HepG2 (cell line): Measurements from ENCODE around the gene ANTXR1. TPM values are rescaled to one million over a fixed set of nuclear protein-coding genes. Genes with fewer than 3 reads are reported as not detected.
A peak's percentile ranks its signal among the peaks of the same experiment; 100 is the strongest.

Source experiments
- ATAC-seq: fragments of 200-7000 bp; cut with Tn5 transposase; 3 replicates; pipeline ENCODE4 v1.9.1; 2020; ENCODE audit warnings: mild to moderate bottlenecking, moderate library complexity
- Bru-seq: library from RNA; stranded (reverse); fragments of 400-500 nt; gene quantifications from one replicate; lab custom pipeline; 2021; lab: Mats Ljungman, UMichigan
- BruChase-seq, 2 experiments: library from RNA; stranded (reverse); fragments of 400-500 nt; gene quantifications; one replicate each; lab custom pipeline; 2021; lab: Mats Ljungman, UMichigan
- BruUV-seq: library from RNA; stranded (reverse); fragments of 400-500 nt; replicated peaks from 2 replicates; lab custom pipeline; 2021; lab: Mats Ljungman, UMichigan
- CTCF ChIA-PET: fragments of 300-600 bp; formaldehyde crosslinking; extraction: SDS; loops from one replicate; lab custom pipeline; 2021; ENCODE audit warnings: low total read pairs, inconsistent platforms, low intra/inter-chr PET ratio; lab: Yijun Ruan, JAX
- POLR2A ChIA-PET: fragments of 350-600 bp; sonication (Branson Sonifier 250); formaldehyde crosslinking; loops from one replicate; lab custom pipeline; 2020; ENCODE audit warnings: antibody characterized with exemption, inconsistent platforms; lab: Yijun Ruan, JAX
- DNase-seq: peaks from one replicate; pipeline ENCODE4 v3.0.0-alpha.2; 2015; ENCODE audit warnings: low spot score
- FAIRE-seq: peaks from 3 replicates; lab custom pipeline; 2011; peaks lifted over from hg19 to GRCh38; lab: Jason Lieb, UNC
- H2AFZ ChIP-seq: one replicate; pipeline ENCODE4 v1.6.1; 2011; ENCODE audit warnings: low read length, inconsistent platforms
- H3K27ac ChIP-seq: fragments of 300-600 bp; 3 replicates; pipeline ENCODE4 v1.8.0; 2011; ENCODE audit warnings: mixed run types, mild to moderate bottlenecking, mixed read lengths, low read length, inconsistent platforms; ENCODE audit not compliant: insufficient read depth; ENCODE audit errors: extremely low read length
- H3K27me3 ChIP-seq, 2 experiments: fragments of 200-600 bp in 1 of 2; 2 replicates in 1 of 2; 3 replicates in 1 of 2; pipeline versions ENCODE4 v1.6.0 to v1.8.0; 2011; ENCODE audit warnings: low read length in 2 of 2, mild to moderate bottlenecking in 2 of 2, moderate library complexity in 2 of 2, inconsistent platforms in 1 of 2; ENCODE audit not compliant: insufficient read depth in 2 of 2, control insufficient read depth in 1 of 2
- H3K36me3 ChIP-seq, 2 experiments: fragments of 200-600 bp in 1 of 2; replicated peaks in 1 of 2; 2 replicates in 1 of 2; 3 replicates in 1 of 2; pipeline versions ENCODE4 v1.5.1 to v1.8.0; 2011; ENCODE audit warnings: low read length in 2 of 2, inconsistent platforms in 1 of 2; ENCODE audit not compliant: insufficient read depth in 2 of 2, control insufficient read depth in 1 of 2
- H3K4me1 ChIP-seq: 2 replicates; pipeline ENCODE4 v1.5.1; 2012; ENCODE audit warnings: low read length, inconsistent platforms; ENCODE audit not compliant: insufficient read depth
- H3K4me2 ChIP-seq: 2 replicates; pipeline ENCODE4 v1.6.0; 2011; ENCODE audit warnings: low read depth, low read length, inconsistent platforms
- H3K4me3 ChIP-seq, 3 experiments: fragments of 200-600 bp in 1 of 3; sonication (generic), shearing (Covaris generic) in 1 of 3; replicated peaks in 1 of 3; 2 replicates each; pipeline ENCODE4 v1.5.1; 2011 to 2016; ENCODE audit warnings: low read length in 3 of 3, inconsistent platforms in 2 of 3, low read depth in 2 of 3, mild to moderate bottlenecking in 2 of 3, control low read depth in 1 of 3, mixed read lengths in 1 of 3; ENCODE audit not compliant: insufficient read depth in 1 of 3
- H3K79me2 ChIP-seq: one replicate; pipeline ENCODE4 v1.6.1; 2011; ENCODE audit warnings: low read length, inconsistent platforms; ENCODE audit not compliant: insufficient read depth
- H3K9ac ChIP-seq: 2 replicates; pipeline ENCODE4 v1.6.0; 2011; ENCODE audit warnings: mild to moderate bottlenecking, low read depth, low read length, inconsistent platforms; ENCODE audit not compliant: insufficient read depth
- H3K9me3 ChIP-seq: 2 replicates; pipeline ENCODE4 v1.5.1; 2012; ENCODE audit warnings: mild to moderate bottlenecking, low read length
- H4K20me1 ChIP-seq: 2 replicates; pipeline ENCODE4 v1.6.0; 2011; ENCODE audit warnings: inconsistent platforms, mild to moderate bottlenecking, low read length, moderate library complexity; ENCODE audit not compliant: insufficient read depth
- CBFB ChIP-seq: sonication (generic); formaldehyde crosslinking; IDR thresholded peaks from 2 replicates; pipeline ENCODE4 v1.4.0; 2020; ENCODE audit warnings: missing genetic modification reagents
- ELF1 ChIP-seq: sonication (generic); formaldehyde crosslinking; IDR thresholded peaks from 2 replicates; pipeline ENCODE4 v1.4.0; 2020; ENCODE audit warnings: missing genetic modification reagents
- GPN1 ChIP-seq: sonication (generic); formaldehyde crosslinking; IDR thresholded peaks from 2 replicates; pipeline ENCODE4 v1.5.1; 2020; ENCODE audit warnings: missing genetic modification reagents, borderline replicate concordance
- KAT8 ChIP-seq: IDR thresholded peaks from 2 replicates; pipeline ENCODE4 v1.6.1; 2016; ENCODE audit warnings: missing genetic modification reagents, missing compliant biosample characterization
- KLF15 ChIP-seq: sonication (generic); formaldehyde crosslinking; IDR thresholded peaks from 2 replicates; pipeline ENCODE4 v1.8.1; 2023; ENCODE audit warnings: borderline replicate concordance, mild to moderate bottlenecking, inconsistent platforms, missing genetic modification reagents, mixed read lengths
- NFRKB ChIP-seq: fragments of 450-650 bp; IDR thresholded peaks from 2 replicates; pipeline ENCODE4 v1.6.1; 2017
- POGZ ChIP-seq: sonication (generic); formaldehyde crosslinking; IDR thresholded peaks from 2 replicates; pipeline ENCODE4 v1.4.0; 2020; ENCODE audit warnings: mild to moderate bottlenecking, missing genetic modification reagents
- XRCC5 ChIP-seq: fragments of 200-400 bp; formaldehyde crosslinking; optimal IDR thresholded peaks from 2 replicates; pipeline ENCODE3; 2017; ENCODE audit warnings: mild to moderate bottlenecking, low read length
- ZNF724P ChIP-seq: sonication (generic); formaldehyde crosslinking; IDR thresholded peaks from 2 replicates; pipeline ENCODE4 v1.8.0; 2022; ENCODE audit warnings: missing genetic modification reagents, borderline replicate concordance
- WGBS: methylation state at CpG from one replicate; pipeline ENCODE4 v1.1.6; 2017; ENCODE audit warnings: low lambda C conversion rate; 5-methylcytosine and 5-hydroxymethylcytosine counted together
- in situ Hi-C: cut with HindIII; loops from 2 replicates; pipeline ENCODE4 v1.10.0; 2017; ENCODE audit warnings: low pct_unique_long_range_greater_than_20kb; ENCODE audit not compliant: extremely low pct_ligation_motif_present
- intact Hi-C: fragments of 100-400 bp; cut with micrococcal nuclease; formaldehyde crosslinking; loops from one replicate; pipeline ENCODE4 v1.10.0; 2022; ENCODE audit not compliant: unreplicated experiment
- long read RNA-seq, 2 experiments: library from RNA in 1 of 2; library from polyadenylated mRNA in 1 of 2; stranded (forward) in 1 of 2; unstranded in 1 of 2; transcript quantifications; one replicate each; pipeline ENCODE4 v2.0.0, GENCODE V29; 2019 to 2022
- polyA minus RNA-seq, 3 experiments: library from RNA; depleted of rRNA, polyadenylated mRNA; stranded (reverse); fragments of >200 nt; gene quantifications; 2 replicates each; pipeline ENCODE4 v1.2.3, GENCODE V29; 2011; ENCODE audit warnings: low replicate concordance in 1 of 3
- polyA plus RNA-seq, 8 experiments: library from polyadenylated mRNA; depleted of rRNA in 3 of 8; stranded (reverse) in 7 of 8; unstranded in 1 of 8; fragments of >200 nt; fragmentation: Illumina TruSeq in 4 of 8; extraction: Trizol in 4 of 8; gene quantifications; 2 replicates each; pipeline versions ENCODE4 v1.2.1 to v1.2.3, GENCODE V29; 2011 to 2016; ENCODE audit warnings: low read depth in 4 of 8, missing spikeins in 1 of 8, mixed read lengths in 1 of 8; ENCODE audit not compliant: insufficient read depth in 1 of 8
- total RNA-seq, 5 experiments: library from RNA; depleted of rRNA; stranded (reverse); fragments of >200 nt; fragmentation: Illumina TruSeq; extraction: Trizol; gene quantifications; 2 replicates each; pipeline ENCODE4 v1.2.3, GENCODE V29; 2016; ENCODE audit warnings: low read depth in 1 of 5
- TF ChIP-seq, protein P1 (sequence below): sonication (generic); formaldehyde crosslinking; IDR thresholded peaks from 2 replicates; pipeline ENCODE4 v1.5.0; 2020; ENCODE audit warnings: mild to moderate bottlenecking, low read depth, missing genetic modification reagents, borderline replicate concordance
- TF ChIP-seq, protein P2 (sequence below): sonication (generic); formaldehyde crosslinking; IDR thresholded peaks from 2 replicates; pipeline ENCODE4 v1.5.1; 2020; ENCODE audit warnings: mild to moderate bottlenecking, missing genetic modification reagents, borderline replicate concordance

ANTXR1 gene
- total RNA-seq (2016; rRNA removed; fragmentation: Illumina TruSeq; extraction: Trizol), result 9.2 and 12.7 TPM in 2 replicates
- total RNA-seq (2016; cell fraction: cytosol; rRNA removed; fragmentation: Illumina TruSeq; extraction: Trizol; ENCODE audit: low read depth), result 1.9 and 2.4 TPM in 2 replicates
- 7.7 and 13.3 TPM in 2 replicates for total RNA-seq (2016; cell fraction: insoluble cytoplasmic fraction; rRNA removed; fragmentation: Illumina TruSeq; extraction: Trizol)
- 8.7 TPM in 2 replicates for total RNA-seq (2016; cell fraction: membrane; rRNA removed; fragmentation: Illumina TruSeq; extraction: Trizol)
- total RNA-seq (2016; cell fraction: nucleus; rRNA removed; fragmentation: Illumina TruSeq; extraction: Trizol), result 25.0 and 27.3 TPM in 2 replicates
- polyA plus RNA-seq (2011; rRNA removed), result 3.6 and 4.5 TPM in 2 replicates
- polyA plus RNA-seq (2011; cell fraction: cytosol; rRNA removed), result 2.8 and 3.6 TPM in 2 replicates
- polyA plus RNA-seq (2011; cell fraction: nucleus; rRNA removed), result 4.9 and 6.2 TPM in 2 replicates
- polyA plus RNA-seq (2012), result 5.4 and 5.7 TPM in 2 replicates
- polyA plus RNA-seq (2016; cell fraction: cytosol; fragmentation: Illumina TruSeq; extraction: Trizol; ENCODE audit: low read depth), result 2.8 TPM in 2 replicates
- polyA plus RNA-seq (2016; cell fraction: insoluble cytoplasmic fraction; fragmentation: Illumina TruSeq; extraction: Trizol; ENCODE audit: low read depth), result 13.7 and 15.0 TPM in 2 replicates
- 7.6 and 7.7 TPM in 2 replicates for polyA plus RNA-seq (2016; cell fraction: membrane; fragmentation: Illumina TruSeq; extraction: Trizol; ENCODE audit: low read depth)
- 30.8 and 33.8 TPM in 2 replicates for polyA plus RNA-seq (2016; cell fraction: nucleus; fragmentation: Illumina TruSeq; extraction: Trizol; ENCODE audit: insufficient read depth, low read depth)
- 9.6 and 50.4 TPM in 2 replicates for polyA minus RNA-seq (2011; rRNA and poly(A)+ RNA removed; ENCODE audit: low replicate concordance)
- 5.2 and 6.2 TPM in 2 replicates for polyA minus RNA-seq (2011; cell fraction: cytosol; rRNA and poly(A)+ RNA removed)
- polyA minus RNA-seq (2011; cell fraction: nucleus; rRNA and poly(A)+ RNA removed), result 12.5 and 14.8 TPM in 2 replicates
- percentile 70 among the genes with signal in this experiment for Bru-seq, nascent RNA
- percentile 63 among the genes with signal in this experiment for BruChase-seq, experiment 1, labeled RNA remaining after a 6-hour chase
- BruChase-seq, experiment 2, labeled RNA remaining after a 2-hour chase, result percentile 57 among the genes with signal in this experiment
- long read RNA-seq, experiment 1, partial matches to known transcripts, result 0 of 6 reads
- long read RNA-seq, experiment 1, other reads (novel, unspliced or antisense), result 6 of 6 reads
- long read RNA-seq, experiment 2, full-length matches to known transcripts, result 9 of 44 reads
- long read RNA-seq, experiment 2, partial matches to known transcripts, result 29 of 44 reads
- long read RNA-seq, experiment 2, other reads (novel, unspliced or antisense), result 6 of 44 reads

DNA sequence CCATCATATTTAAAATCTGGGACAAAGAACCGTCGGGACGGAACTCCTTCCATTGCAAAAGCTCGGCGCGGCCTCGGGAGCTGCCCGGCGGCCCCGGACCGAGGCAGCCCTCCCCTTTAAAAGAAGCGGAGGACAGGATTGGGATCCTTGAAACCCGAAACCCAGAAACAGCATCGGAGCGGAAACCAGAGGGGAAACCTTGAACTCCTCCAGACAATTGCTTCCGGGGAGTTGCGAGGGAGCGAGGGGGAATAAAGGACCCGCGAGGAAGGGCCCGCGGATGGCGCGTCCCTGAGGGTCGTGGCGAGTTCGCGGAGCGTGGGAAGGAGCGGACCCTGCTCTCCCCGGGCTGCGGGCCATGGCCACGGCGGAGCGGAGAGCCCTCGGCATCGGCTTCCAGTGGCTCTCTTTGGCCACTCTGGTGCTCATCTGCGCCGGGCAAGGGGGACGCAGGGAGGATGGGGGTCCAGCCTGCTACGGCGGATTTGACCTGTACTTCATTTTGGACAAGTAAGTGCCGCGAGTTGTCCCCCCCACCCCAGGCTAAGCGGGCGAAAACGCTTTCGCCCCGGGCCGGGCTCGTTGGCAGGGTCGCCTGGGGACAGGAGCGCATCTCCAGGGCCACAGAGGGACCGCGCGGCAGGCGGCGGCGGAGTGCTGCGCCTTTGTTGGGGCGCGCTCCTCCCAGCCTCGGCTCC is at the start of gene ANTXR1:
Gene ANTXR1 (plus strand): TSS at position 38 of the 698 bp plus-strand sequence. CDS start 321 bp downstream, at position 359.
- Histone ChIP-seq H4K20me1 (no peaks in the 10 kb centered on the region), H3K79me2 (no peaks in the 10 kb centered on the region), H3K9me3 (no peaks in the 10 kb centered on the region), H3K27ac (no peak within 1 kb of the TSS), H3K9ac (peak within 1 kb of the TSS; percentile 20), H3K4me2 (peak within 1 kb of the TSS; percentile 83), H3K27me3 (peaks cover 0 to 16% of the 10 kb centered on the region in 2 experiments; a peak in 2 of 5 replicates), H3K4me1 (peaks cover 38% of the 10 kb centered on the region), H3K4me3 (peak within 1 kb of the TSS; percentile 67 to 94 (median 72)), H2AFZ (peak within 1 kb of the TSS; percentile 42), H3K36me3 (no peaks in the 10 kb centered on the region)
- ChIA-PET CTCF (interaction anchor here (1.2 to 3.4 kb wide), 2 partner anchors 70 to 294 kb away, joined by 3 to 13 read pairs; no protein-coding TSS in a partner anchor), POLR2A (no interaction called here)
- in situ Hi-C loops, result no loop called here
- BruUV-seq, result no TSS peak
- ATAC-seq (peak; percentile 89), FAIRE-seq (no peak), DNase-seq (peak; percentile 45)
- 13% methylated on average over 31 of the region's 63 CpGs for WGBS
- intact Hi-C loops, result loop anchor here (10.0 kb wide), 1 partner anchor 422 kb away; the partner anchor contains the start of gene NFU1
- no peak for TF ChIP-seq GPN1
- no peak for TF ChIP-seq CBFB (CRISPR knock-in tag)
- no peak for TF ChIP-seq XRCC5
- TF ChIP-seq, protein P1, sequence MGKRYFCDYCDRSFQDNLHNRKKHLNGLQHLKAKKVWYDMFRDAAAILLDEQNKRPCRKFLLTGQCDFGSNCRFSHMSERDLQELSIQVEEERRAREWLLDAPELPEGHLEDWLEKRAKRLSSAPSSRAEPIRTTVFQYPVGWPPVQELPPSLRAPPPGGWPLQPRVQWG (CRISPR knock-in tag), result no peak
- TF ChIP-seq POGZ, result peak; percentile 41
- TF ChIP-seq, protein P2, sequence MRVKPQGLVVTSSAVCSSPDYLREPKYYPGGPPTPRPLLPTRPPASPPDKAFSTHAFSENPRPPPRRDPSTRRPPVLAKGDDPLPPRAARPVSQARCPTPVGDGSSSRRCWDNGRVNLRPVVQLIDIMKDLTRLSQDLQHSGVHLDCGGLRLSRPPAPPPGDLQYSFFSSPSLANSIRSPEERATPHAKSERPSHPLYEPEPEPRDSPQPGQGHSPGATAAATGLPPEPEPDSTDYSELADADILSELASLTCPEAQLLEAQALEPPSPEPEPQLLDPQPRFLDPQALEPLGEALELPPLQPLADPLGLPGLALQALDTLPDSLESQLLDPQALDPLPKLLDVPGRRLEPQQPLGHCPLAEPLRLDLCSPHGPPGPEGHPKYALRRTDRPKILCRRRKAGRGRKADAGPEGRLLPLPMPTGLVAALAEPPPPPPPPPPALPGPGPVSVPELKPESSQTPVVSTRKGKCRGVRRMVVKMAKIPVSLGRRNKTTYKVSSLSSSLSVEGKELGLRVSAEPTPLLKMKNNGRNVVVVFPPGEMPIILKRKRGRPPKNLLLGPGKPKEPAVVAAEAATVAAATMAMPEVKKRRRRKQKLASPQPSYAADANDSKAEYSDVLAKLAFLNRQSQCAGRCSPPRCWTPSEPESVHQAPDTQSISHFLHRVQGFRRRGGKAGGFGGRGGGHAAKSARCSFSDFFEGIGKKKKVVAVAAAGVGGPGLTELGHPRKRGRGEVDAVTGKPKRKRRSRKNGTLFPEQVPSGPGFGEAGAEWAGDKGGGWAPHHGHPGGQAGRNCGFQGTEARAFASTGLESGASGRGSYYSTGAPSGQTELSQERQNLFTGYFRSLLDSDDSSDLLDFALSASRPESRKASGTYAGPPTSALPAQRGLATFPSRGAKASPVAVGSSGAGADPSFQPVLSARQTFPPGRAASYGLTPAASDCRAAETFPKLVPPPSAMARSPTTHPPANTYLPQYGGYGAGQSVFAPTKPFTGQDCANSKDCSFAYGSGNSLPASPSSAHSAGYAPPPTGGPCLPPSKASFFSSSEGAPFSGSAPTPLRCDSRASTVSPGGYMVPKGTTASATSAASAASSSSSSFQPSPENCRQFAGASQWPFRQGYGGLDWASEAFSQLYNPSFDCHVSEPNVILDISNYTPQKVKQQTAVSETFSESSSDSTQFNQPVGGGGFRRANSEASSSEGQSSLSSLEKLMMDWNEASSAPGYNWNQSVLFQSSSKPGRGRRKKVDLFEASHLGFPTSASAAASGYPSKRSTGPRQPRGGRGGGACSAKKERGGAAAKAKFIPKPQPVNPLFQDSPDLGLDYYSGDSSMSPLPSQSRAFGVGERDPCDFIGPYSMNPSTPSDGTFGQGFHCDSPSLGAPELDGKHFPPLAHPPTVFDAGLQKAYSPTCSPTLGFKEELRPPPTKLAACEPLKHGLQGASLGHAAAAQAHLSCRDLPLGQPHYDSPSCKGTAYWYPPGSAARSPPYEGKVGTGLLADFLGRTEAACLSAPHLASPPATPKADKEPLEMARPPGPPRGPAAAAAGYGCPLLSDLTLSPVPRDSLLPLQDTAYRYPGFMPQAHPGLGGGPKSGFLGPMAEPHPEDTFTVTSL (CRISPR knock-in tag), result no peak
- TF ChIP-seq ELF1, result no peak
- peak; percentile 32; the same call in 1 of the 2 replicates for TF ChIP-seq KLF15 (CRISPR knock-in tag)
- peak; percentile 52; the same call in 1 of the 2 replicates for TF ChIP-seq KAT8 (CRISPR knock-in tag)
- TF ChIP-seq NFRKB, result no peak
- TF ChIP-seq ZNF724P, result no peak; the same call in 1 of the 2 replicates
